ENCODE results near the gene C12orf60.

C12orf60 gene

GRCh38 chr12:14824012-14824634 is 20.7 kb downstream of the C12orf60 start:
- H3K4me3 ChIP-seq (ENCODE audit: low read depth, low read length): no peak overlapping the region
- DNase-seq (ENCODE audit: low read depth, low spot score): no peak
- TF ChIP-seq CTCF (IDR thresholded peaks at IDR 0.05; ENCODE audit: insufficient read depth, low read length, missing control alignments): no peak
- ChIA-PET CTCF (interaction anchor here (1.7 kb wide), 1 partner anchor 13 kb away, joined by 8 read pairs; no protein-coding TSS in a partner anchor), POLR2A (no interaction called here)

GRCh38 chr12:14825256-14825655 is 21.8 kb downstream of the C12orf60 start:
- no peak for DNase-seq (ENCODE audit: low read depth, low spot score)
- H3K4me3 ChIP-seq (ENCODE audit: low read depth, low read length): no peak overlapping the region
- CTCF ChIA-PET: interaction anchor here (0.9 to 1.7 kb wide), 3 partner anchors 14 to 19 kb away, joined by 3 to 8 read pairs (median 3); no protein-coding TSS in a partner anchor
- no peak for TF ChIP-seq CTCF (IDR thresholded peaks at IDR 0.05; ENCODE audit: insufficient read depth, low read length, missing control alignments)
- POLR2A ChIA-PET: no interaction called here

- H3K4me3 ChIP-seq (ENCODE audit: low read depth, low read length): no peak overlapping the region
- ChIA-PET CTCF (interaction anchor here (1.1 kb wide), 1 partner anchor 21 kb away, joined by 3 read pairs; no protein-coding TSS in a partner anchor), POLR2A (no interaction called here)
- DNase-seq (ENCODE audit: low read depth, low spot score): no peak
- no peak for TF ChIP-seq CTCF (IDR thresholded peaks at IDR 0.05; ENCODE audit: insufficient read depth, low read length, missing control alignments)
Measured at GRCh38 chr12:14826491-14826890, 23.0 kb downstream of the C12orf60 start.

- no peak for DNase-seq (ENCODE audit: low read depth, low spot score)
- no peak for TF ChIP-seq CTCF (IDR thresholded peaks at IDR 0.05; ENCODE audit: insufficient read depth, low read length, missing control alignments)
- H3K4me3 ChIP-seq (ENCODE audit: low read depth, low read length): no peak overlapping the region
- ChIA-PET POLR2A (no interaction called here), CTCF (interaction anchor here (1.7 kb wide), 1 partner anchor 10 kb away, joined by 4 read pairs; no protein-coding TSS in a partner anchor)
Measured at GRCh38 chr12:14827043-14827442, 23.6 kb downstream of the C12orf60 start.

- CTCF ChIA-PET: interaction anchor here (0.9 to 1.7 kb wide), 5 partner anchors 8 to 166 kb away, joined by 3 to 5 read pairs (median 4); partner anchors contain the start of gene ART4
Measured at GRCh38 chr12:14828892-14829291, 25.4 kb downstream of the C12orf60 start.

More at GRCh38 chr12:14828892-14829291, 25.4 kb downstream of the C12orf60 start:
- no peak for TF ChIP-seq CTCF (IDR thresholded peaks at IDR 0.05; ENCODE audit: insufficient read depth, low read length, missing control alignments)
- no peak overlapping the region for H3K4me3 ChIP-seq (ENCODE audit: low read depth, low read length)
- POLR2A ChIA-PET: no interaction called here
- no peak for DNase-seq (ENCODE audit: low read depth, low spot score)
